ENCODE measurements around the gene MAU2.

DNA sequence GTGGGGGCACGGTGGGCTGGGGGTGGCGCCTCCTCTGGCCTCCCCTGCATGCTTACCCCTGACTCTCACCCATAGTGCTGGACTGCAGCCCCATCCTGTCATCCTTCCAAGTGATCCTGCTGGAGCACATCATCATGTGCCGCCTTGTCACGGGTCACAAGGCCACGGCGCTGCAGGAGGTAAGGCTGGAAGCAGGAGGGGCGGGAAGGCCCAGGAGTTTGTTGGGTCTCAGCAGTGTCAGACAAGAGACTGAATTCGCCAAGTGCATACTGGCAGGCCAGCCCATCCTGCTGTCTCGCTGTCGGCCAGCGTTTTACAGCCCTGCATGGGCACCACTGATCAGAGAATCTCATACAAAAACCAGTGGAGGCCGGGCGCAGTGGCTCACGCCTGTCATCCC is 23.1 kb downstream of the MAU2 start:
- TF ChIP-seq IKZF1 (conservative IDR thresholded peaks at IDR 0.05) (no peak), SP1 (IDR thresholded peaks at IDR 0.05; ENCODE audit: low read depth, low read length) (no peak), SIN3A (IDR thresholded peaks at IDR 0.05; ENCODE audit: low read depth, low read length) (no peak), GABPA (IDR thresholded peaks at IDR 0.05; ENCODE audit: low read depth) (no peak), CHD4 (IDR thresholded peaks at IDR 0.05) (no peak)
- TF ChIP-seq, protein P1, sequence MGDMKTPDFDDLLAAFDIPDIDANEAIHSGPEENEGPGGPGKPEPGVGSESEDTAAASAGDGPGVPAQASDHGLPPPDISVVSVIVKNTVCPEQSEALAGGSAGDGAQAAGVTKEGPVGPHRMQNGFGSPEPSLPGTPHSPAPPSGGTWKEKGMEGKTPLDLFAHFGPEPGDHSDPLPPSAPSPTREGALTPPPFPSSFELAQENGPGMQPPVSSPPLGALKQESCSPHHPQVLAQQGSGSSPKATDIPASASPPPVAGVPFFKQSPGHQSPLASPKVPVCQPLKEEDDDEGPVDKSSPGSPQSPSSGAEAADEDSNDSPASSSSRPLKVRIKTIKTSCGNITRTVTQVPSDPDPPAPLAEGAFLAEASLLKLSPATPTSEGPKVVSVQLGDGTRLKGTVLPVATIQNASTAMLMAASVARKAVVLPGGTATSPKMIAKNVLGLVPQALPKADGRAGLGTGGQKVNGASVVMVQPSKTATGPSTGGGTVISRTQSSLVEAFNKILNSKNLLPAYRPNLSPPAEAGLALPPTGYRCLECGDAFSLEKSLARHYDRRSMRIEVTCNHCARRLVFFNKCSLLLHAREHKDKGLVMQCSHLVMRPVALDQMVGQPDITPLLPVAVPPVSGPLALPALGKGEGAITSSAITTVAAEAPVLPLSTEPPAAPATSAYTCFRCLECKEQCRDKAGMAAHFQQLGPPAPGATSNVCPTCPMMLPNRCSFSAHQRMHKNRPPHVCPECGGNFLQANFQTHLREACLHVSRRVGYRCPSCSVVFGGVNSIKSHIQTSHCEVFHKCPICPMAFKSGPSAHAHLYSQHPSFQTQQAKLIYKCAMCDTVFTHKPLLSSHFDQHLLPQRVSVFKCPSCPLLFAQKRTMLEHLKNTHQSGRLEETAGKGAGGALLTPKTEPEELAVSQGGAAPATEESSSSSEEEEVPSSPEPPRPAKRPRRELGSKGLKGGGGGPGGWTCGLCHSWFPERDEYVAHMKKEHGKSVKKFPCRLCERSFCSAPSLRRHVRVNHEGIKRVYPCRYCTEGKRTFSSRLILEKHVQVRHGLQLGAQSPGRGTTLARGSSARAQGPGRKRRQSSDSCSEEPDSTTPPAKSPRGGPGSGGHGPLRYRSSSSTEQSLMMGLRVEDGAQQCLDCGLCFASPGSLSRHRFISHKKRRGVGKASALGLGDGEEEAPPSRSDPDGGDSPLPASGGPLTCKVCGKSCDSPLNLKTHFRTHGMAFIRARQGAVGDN (IDR thresholded peaks at IDR 0.05) = no peak
- TF ChIP-seq, protein P2, sequence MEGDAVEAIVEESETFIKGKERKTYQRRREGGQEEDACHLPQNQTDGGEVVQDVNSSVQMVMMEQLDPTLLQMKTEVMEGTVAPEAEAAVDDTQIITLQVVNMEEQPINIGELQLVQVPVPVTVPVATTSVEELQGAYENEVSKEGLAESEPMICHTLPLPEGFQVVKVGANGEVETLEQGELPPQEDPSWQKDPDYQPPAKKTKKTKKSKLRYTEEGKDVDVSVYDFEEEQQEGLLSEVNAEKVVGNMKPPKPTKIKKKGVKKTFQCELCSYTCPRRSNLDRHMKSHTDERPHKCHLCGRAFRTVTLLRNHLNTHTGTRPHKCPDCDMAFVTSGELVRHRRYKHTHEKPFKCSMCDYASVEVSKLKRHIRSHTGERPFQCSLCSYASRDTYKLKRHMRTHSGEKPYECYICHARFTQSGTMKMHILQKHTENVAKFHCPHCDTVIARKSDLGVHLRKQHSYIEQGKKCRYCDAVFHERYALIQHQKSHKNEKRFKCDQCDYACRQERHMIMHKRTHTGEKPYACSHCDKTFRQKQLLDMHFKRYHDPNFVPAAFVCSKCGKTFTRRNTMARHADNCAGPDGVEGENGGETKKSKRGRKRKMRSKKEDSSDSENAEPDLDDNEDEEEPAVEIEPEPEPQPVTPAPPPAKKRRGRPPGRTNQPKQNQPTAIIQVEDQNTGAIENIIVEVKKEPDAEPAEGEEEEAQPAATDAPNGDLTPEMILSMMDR (IDR thresholded peaks at IDR 0.05 in 2 of 3, conservative IDR thresholded peaks at IDR 0.05 in 1 of 3; ENCODE audit: control insufficient read depth in 2 of 3, extremely low read depth in 1 of 3, insufficient read depth in 1 of 3, low read depth in 3 of 3, low read length in 3 of 3) = no peak
- TF ChIP-seq, protein P3, sequence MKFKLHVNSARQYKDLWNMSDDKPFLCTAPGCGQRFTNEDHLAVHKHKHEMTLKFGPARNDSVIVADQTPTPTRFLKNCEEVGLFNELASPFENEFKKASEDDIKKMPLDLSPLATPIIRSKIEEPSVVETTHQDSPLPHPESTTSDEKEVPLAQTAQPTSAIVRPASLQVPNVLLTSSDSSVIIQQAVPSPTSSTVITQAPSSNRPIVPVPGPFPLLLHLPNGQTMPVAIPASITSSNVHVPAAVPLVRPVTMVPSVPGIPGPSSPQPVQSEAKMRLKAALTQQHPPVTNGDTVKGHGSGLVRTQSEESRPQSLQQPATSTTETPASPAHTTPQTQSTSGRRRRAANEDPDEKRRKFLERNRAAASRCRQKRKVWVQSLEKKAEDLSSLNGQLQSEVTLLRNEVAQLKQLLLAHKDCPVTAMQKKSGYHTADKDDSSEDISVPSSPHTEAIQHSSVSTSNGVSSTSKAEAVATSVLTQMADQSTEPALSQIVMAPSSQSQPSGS (IDR thresholded peaks at IDR 0.05; ENCODE audit: low read length) = no peak
